Activated CD4-positive, CD25-positive, alpha-beta regulatory T cell treated with anti-CD3 and anti-CD28 coated beads, Interleukin-2, amount 50 U/mL, for 72 hours (primary cell): ENCODE data around the gene RNGTT.
"Not testable (repeated sequence)": the region's sequence is repeated elsewhere in the genome, so short reads cannot be mapped to it uniquely, and the experiment has no call there.

Source experiments
- DNase-seq: peaks from one replicate; pipeline ENCODE4 v3.0.0; 2021

RNGTT gene

GRCh38 chr6:88969255-88969654 lies 5.8 kb upstream of the RNGTT start:
- not testable (repeated sequence) for DNase-seq

DNA sequence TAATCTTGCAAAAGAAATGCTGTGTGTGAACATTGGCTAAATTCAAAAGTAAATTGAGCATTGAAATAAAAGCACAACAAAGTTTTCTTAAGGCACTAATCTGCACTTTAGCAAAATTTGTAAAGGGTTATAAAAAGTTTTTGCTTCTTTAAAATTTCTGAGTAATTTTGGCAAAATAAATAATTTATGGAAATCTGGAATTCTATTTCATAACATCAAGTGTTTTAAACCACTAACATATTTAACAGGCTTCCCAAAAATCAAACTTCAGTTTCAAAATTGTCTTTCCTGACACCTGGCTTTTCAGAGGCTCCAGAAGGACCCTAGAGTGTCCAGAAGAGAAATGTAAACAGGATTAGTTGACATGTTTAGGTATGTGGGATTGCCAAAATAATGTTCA lies 4.5 kb upstream of the RNGTT start:
- DNase-seq = no peak

GRCh38 chr6:88965691-88966090 lies 2.3 kb upstream of the RNGTT start:
- no peak for DNase-seq

DNA sequence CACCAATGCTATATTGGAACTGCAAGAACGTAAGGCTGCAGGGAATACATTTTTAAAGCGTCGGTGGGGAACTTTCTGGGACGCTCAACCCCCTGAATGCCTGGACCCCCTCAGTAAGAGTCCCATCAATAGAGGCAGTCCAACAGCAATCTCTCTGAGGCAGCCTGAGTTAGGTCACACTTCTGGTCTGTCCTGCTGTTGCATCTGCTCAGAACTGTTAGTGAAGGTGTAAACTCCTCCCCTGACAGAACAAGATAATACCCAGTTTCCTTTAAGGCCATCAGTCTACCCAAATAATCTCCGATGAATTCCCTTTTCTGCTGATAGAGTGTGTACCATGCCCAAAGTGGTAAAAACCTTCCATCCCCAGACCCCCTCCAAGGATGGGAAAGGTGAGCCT lies 1.1 kb upstream of the RNGTT start:
- no peak for DNase-seq

DNA sequence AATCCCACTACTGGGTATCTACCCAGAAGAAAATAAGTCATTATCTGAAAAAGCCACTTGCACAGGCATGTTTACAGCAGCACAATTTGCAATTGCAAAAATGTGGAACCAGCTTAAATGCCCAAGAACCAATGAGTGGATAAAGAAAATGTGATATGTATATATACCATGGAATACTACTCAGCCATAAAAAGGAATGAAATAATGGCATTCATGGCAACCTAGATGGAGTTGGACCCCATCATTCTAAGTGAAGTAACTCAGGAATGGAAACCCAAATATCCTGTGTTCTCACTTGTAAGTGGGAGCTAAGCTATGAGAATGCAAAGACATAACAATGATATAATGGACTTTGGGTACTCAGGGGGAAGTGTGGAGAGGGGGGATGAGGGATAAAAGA lies 4.6 kb downstream of the RNGTT start:
- no peak for DNase-seq

- DNase-seq = no peak
Measured at GRCh38 chr6:88953550-88954386, 9.7 kb downstream of the RNGTT start.

- no peak for DNase-seq
Measured at GRCh38 chr6:88952065-88952704, 11.2 kb downstream of the RNGTT start.

DNA sequence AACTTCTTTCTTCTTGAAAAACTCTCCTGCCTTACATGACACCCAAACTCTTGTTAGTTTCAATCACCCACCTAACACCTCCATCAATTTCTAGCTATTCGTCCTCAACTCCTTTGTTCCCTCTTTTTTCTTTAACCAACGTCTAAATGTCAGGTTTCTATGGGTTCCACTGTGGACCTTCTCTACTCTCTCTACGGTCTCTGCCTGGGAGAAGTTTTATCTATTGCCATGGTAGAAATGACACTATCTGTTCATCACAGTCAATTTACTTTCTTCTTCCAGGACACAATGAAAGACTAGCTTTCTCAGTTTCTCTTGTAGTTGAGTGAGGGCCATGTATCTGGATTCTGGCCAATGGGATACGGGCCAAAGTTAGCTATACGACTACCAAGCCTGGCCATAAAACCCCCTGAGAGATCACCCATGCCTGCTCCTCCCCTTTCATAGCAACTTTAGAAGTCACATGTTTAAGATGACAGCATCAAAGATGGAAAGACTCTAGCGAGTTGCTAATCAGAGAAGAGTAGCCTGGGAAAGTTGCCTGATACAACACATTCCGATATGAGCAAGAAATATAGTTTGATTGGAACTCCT lies 17.9 kb downstream of the RNGTT start:
- no peak for DNase-seq

DNA sequence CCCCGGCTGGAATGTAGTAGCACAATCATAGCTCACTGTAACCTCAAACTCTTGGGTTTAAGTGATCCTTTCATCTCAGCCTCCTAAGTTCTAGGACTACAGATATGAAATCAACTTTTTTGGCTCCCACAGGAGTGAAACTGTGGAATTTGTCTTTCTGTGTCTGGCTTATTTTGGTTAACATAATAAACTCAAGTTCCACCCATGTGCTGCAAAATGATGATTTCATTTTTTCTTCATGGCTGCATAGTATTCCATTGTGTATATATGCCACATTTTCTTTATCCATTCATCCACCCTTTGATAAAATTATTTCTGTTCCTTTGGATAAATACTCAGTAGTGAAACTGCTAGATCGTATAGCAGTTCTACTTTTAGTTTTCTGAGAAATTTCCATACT lies 29.9 kb downstream of the RNGTT start:
- DNase-seq = no peak

DNA sequence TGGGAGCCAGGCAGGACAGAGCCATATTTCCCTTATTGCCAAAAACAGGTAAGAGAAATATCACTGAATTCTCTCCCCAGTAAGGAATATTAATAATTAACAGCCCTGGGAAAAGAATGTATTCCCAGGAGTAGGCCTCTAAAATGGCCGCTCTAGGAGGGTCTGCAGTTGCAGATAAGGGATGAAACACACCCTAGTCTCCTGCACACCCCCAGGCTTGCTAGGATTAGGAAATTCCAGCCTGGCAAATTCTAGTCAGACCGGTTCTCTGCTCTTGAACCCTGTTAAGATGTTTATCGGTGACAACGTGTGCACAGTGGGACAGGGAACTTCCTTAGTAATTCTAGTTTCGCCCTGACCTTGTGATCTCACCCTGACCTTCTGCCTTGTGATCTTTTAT lies 31.4 kb downstream of the RNGTT start:
- not testable (repeated sequence) for DNase-seq

DNA sequence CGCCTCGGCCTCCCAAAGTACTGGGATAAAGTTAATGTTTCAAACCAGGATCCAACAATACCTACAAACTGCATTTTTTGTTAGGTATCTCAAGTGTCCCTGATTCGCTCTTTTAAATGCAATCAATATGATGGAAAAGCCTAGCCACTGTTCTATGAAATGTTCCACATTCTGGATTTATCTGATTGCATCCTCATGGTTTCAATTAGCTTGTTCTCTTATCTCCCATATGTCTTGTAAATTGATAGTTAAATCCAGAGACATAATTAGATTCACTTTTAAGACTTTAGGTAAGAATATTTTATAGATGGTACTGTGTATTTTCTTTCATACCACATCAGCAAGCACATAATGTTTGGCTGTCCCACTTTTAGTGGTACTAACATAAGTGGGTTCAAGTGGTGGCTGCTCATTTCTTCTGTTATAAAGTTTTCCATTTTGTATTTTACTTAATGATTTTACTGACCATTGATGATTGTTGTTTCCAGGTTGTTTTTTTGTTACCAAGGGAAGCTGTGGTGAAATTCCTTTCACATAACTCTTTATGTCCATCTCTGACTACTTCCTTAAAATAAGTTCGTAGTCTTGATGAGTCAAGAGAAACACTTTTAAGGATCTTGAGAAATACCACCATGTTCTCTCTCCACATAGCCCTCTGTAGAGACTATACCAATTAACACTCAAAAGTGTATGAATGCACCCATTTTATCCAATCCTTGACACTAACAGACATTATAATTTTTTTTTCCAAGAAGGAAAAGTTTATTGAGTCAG lies 40.5 kb downstream of the RNGTT start:
- no peak for DNase-seq

DNA sequence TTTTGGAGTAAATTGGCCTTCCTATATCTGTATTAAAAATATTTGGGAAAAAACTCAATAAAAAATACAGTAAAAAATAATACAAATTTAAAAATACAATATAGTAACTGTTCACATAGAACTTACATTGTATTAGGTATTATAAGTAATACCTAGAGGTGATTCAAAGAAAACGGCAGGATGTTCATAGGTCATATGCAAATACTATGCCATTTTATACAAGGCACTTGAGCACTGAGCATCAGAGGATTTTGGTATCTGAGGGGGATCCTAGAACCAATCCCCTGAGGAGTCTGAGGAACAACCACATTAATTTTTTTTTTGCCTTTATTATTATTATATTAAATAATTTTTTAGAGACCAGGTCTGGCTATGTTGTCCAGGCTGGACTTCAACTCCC lies 41.7 kb downstream of the RNGTT start:
- DNase-seq = no peak

DNA sequence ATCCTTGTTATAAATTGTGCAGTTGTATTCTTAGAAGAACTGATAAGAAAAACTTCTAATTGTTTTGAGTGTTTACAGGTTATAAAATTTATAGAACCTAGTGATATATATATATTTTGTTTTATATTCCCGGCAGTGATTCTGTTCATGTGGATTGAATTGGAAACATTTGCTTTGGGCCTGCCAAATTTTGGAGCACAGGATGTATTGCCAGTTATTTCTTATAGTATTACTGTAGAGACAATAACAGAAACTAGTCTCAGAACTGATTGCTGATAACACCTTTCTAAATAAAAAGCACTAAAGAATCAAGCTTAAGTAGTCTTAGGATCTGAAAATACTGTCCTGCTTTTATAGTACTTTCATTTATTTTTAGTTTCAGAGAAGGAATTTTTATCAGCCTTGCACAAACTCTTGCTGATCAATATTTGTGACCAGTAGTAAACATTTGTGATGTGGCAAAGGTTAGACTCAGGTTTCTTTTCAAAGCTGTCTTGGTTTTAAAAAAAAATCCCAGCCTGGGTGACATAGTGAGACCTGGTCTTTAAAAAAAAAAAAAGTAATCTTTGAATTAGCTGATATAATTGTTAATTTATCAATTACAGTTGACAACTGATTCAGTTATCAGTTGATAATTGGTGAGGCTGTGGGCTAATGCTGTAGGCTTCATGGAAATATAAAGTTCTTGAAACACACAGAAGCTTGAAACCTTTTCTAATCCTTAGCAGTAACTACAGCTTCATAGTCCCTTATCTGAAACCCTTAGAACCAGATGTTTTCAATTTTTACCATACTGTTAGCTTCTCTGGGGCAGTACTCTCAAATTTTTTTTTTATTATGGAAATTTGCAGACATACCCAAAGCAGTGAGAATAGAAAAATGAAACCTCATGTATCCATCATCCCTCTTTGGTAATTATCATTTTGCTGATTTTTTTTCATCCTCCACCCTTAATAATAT lies 42.4 kb downstream of the RNGTT start:
- no peak for DNase-seq

DNA sequence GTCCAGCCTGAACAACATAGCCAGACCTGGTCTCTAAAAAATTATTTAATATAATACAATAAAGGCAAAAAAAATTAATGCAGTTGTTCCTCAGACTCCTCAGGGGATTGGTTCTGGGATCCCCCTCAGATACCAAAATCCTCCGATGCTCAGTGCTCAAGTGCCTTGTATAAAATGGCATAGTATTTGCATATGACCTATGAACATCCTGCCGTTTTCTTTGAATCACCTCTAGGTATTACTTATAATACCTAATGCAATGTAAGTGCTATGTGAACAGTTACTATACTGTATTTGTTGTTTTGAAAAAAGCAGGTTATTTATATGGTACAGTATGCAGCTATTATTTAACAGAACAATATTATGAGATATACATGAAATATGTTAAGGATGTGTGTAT lies 43.3 kb downstream of the RNGTT start:
- DNase-seq = no peak

GRCh38 chr6:88919032-88919431 lies 44.4 kb downstream of the RNGTT start:
- DNase-seq = no peak

DNA sequence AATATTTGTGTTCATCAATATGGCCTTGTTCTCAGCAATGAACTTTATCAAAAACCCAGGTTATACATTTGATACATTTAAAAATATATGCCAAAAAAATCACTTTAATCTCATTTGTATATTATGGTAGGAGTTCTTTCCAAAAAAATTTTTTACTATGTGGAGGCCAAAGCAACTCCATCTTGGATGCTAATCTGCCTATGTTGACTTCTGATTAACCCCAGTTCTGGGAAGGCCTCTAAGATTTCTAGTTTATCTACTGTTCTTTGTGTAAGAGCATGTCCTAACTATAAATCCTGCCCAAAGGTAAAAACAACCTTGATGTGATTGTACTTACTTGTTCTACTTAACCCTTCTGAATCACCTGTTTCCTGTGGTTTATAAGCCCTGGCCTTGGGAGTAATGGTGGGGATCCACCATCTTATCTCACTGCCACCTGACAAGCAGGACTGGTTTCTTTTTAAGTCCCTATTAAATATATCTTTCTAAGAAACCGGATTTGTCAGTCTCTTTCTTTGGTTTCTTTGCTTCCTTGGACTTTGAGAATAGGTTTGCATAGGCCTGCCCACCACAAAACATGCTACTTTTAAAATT lies 46.7 kb downstream of the RNGTT start:
- no peak for DNase-seq

GRCh38 chr6:88914895-88915598 lies 48.4 kb downstream of the RNGTT start:
- DNase-seq = no peak

GRCh38 chr6:88914180-88914579 lies 49.2 kb downstream of the RNGTT start:
- no peak for DNase-seq

DNA sequence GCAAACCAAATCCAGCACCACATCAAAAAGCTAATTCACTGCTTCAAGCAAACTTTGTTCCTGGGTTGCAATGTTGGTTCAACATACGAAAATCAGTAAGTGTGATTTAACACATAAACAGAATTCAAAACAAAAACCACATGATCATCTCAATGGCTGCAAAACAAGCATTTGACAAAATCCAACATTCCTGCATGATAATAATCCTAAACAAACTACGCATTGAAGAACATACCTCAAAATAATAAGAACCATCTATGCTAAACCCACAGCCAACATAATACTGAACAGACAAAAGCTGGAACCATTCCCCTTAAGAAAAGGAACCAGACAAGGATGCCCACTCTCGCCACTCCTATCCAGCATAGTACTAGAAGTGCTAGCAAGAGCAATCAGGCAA lies 49.9 kb downstream of the RNGTT start:
- no peak for DNase-seq

DNA sequence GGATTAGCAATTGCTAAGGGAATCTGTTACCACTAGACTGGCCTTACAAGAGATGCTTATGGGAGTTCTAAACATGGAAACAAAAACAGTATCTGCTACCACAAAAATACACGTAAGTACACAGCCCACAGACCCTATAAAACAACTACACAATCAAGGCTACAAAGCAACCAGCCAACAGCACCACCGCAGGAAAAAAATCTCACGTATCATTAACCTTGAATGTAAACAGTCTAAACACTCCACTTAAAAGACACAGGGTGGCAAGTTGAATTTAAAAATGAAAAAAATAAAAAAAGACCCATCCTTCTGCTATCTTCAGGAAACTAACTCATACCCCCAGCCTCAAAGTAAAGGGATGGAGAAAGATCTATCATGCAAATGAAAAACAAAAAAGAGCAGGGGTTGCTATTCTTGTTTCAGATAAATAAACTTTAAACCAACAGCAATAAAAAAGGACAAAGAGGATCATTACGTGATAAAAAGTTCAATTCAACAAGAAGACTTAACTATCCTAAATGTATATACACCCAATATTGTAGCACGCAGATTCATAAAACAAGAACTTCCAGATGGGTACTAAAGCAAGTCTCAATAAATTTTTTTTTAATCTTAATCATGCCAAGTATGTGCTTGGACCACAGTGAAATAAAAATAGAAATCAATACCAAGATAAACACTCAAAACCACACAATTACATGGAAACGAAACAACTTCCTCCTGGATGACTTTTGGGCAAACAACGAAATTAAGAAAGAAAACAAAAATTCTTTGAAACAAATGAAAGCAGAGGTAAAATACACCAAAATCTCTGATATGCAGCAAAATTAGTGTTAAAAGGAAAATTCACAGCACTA lies 52.3 kb downstream of the RNGTT start:
- no peak for DNase-seq
